Hepatocyte (in vitro differentiated cells): ENCODE results near the gene RAD50. TPM values are rescaled to one million over a fixed set of nuclear protein-coding genes. Genes with fewer than 3 reads are reported as not detected.

Experiments
- DNase-seq: peaks from one replicate; pipeline ENCODE4 v3.0.0-alpha.2; 2016; ENCODE audit warnings: low spot score
- H2AFZ ChIP-seq: fragments of 200-600 bp; sonication (generic); 2 replicates; pipeline ENCODE4 v1.6.0; 2016; ENCODE audit warnings: antibody characterized with exemption, mild to moderate bottlenecking
- H3K27ac ChIP-seq: fragments of 200-600 bp; sonication (generic); 2 replicates; pipeline ENCODE4 v1.5.1; 2016; ENCODE audit warnings: mild to moderate bottlenecking
- H3K27me3 ChIP-seq: fragments of 200-600 bp; sonication (generic); 2 replicates; pipeline ENCODE4 v1.6.1; 2016
- H3K36me3 ChIP-seq: fragments of 200-600 bp; sonication (generic); replicated peaks from 2 replicates; pipeline ENCODE4 v1.5.1; 2016; ENCODE audit warnings: low read depth; ENCODE audit not compliant: insufficient read depth
- H3K4me1 ChIP-seq: fragments of 200-600 bp; sonication (generic); 2 replicates; pipeline ENCODE4 v1.5.1; 2016; ENCODE audit warnings: mild to moderate bottlenecking, moderate library complexity; ENCODE audit not compliant: insufficient read depth
- H3K4me2 ChIP-seq: fragments of 200-600 bp; sonication (generic); 2 replicates; pipeline ENCODE4 v1.6.0; 2016
- H3K4me3 ChIP-seq: fragments of 200-600 bp; sonication (generic); 2 replicates; pipeline ENCODE4 v1.5.1; 2016; ENCODE audit warnings: mild to moderate bottlenecking
- H3K79me2 ChIP-seq: fragments of 200-600 bp; sonication (generic); 2 replicates; pipeline ENCODE4 v1.6.0; 2017; ENCODE audit warnings: mild to moderate bottlenecking
- H3K9me2 ChIP-seq: fragments of 200-600 bp; sonication (generic); replicated peaks from 2 replicates; pipeline ENCODE4 v1.6.0; 2017; ENCODE audit warnings: mild to moderate bottlenecking; ENCODE audit not compliant: insufficient read depth
- H3K9me3 ChIP-seq: fragments of 200-600 bp; sonication (generic); 2 replicates; pipeline ENCODE4 v1.5.1; 2016; ENCODE audit warnings: low read depth, mild to moderate bottlenecking
- H4K20me1 ChIP-seq: fragments of 200-600 bp; sonication (generic); 2 replicates; pipeline ENCODE4 v1.6.0; 2016; ENCODE audit warnings: mild to moderate bottlenecking; ENCODE audit not compliant: insufficient read depth, poor library complexity, severe bottlenecking
- CTCF ChIP-seq: fragments of 200-600 bp; sonication (generic); IDR thresholded peaks from 2 replicates; pipeline ENCODE4 v1.5.1; 2016; ENCODE audit warnings: antibody characterized with exemption, mild to moderate bottlenecking; ENCODE audit not compliant: poor library complexity
- EZH2 ChIP-seq: fragments of 200-600 bp; sonication (generic); IDR thresholded peaks from 2 replicates; pipeline ENCODE4 v1.6.1; 2016; ENCODE audit warnings: antibody characterized with exemption, mild to moderate bottlenecking, borderline replicate concordance
- EZH2phosphoT487 ChIP-seq: fragments of 200-600 bp; sonication (generic); IDR thresholded peaks from one replicate; pipeline ENCODE4 v1.6.1; 2018; ENCODE audit warnings: antibody characterized with exemption, mild to moderate bottlenecking, low read depth, moderate library complexity; ENCODE audit not compliant: unreplicated experiment, severe bottlenecking
- WGBS: methylation state at CpG from one replicate; pipeline ENCODE4 v1.1.6; 2016; ENCODE audit warnings: low lambda C conversion rate; ENCODE audit errors: missing lambda C conversion rate; 5-methylcytosine and 5-hydroxymethylcytosine counted together
- polyA plus RNA-seq: library from polyadenylated mRNA; unstranded; fragments of >200 nt; fragmentation: Nextera tagmentation; extraction: Ambion mirVana; gene quantifications from 2 replicates; pipeline ENCODE4 v1.2.1, GENCODE V29; 2016
- total RNA-seq: library from RNA; depleted of rRNA; stranded (reverse); fragments of >200 nt; gene quantifications from 2 replicates; pipeline ENCODE4 v1.2.3, GENCODE V29; 2014

The RAD50 gene
- total and polyA plus RNA-seq, 2 experiments from 2014 or later, result 27.0 to 28.1 TPM

- no peak overlapping the region for H3K27ac ChIP-seq
- H3K27me3 ChIP-seq, result peaks cover 31% of the 10 kb centered on the region
- WGBS, result 89% methylated on average over 4 of the region's 4 CpGs
- no peaks in the 10 kb centered on the region for H3K9me2 ChIP-seq
- H4K20me1 ChIP-seq, result no peaks in the 10 kb centered on the region
- H3K36me3 ChIP-seq, result no peaks in the 10 kb centered on the region
- H3K4me1 ChIP-seq, result no peaks in the 10 kb centered on the region
- peaks cover 9% of the 10 kb centered on the region for H3K9me3 ChIP-seq
- H3K79me2 ChIP-seq, result no peaks in the 10 kb centered on the region
- no peak overlapping the region for H2AFZ ChIP-seq
- H3K4me2 ChIP-seq, result no peak overlapping the region
- H3K4me3 ChIP-seq, result no peak overlapping the region
- no peak for DNase-seq
- TF ChIP-seq EZH2 (no peak), CTCF (no peak), EZH2phosphoT487 (no peak)
Measured at GRCh38 chr5:132651838-132652469, 95.2 kb downstream of the RAD50 start.

- TF ChIP-seq EZH2, result no peak
- no peak for TF ChIP-seq EZH2phosphoT487
- TF ChIP-seq CTCF, result no peak
- H3K9me2 ChIP-seq, result no peaks in the 10 kb centered on the region
- H3K27ac ChIP-seq, result no peak overlapping the region
- no peak overlapping the region for H2AFZ ChIP-seq
- H3K79me2 ChIP-seq, result no peaks in the 10 kb centered on the region
- no peaks in the 10 kb centered on the region for H4K20me1 ChIP-seq
- H3K4me1 ChIP-seq, result no peaks in the 10 kb centered on the region
- no peaks in the 10 kb centered on the region for H3K36me3 ChIP-seq
- 56% methylated on average over 7 of the region's 7 CpGs for WGBS
- DNase-seq, result no peak
- no peak overlapping the region for H3K4me3 ChIP-seq
- peaks cover 31% of the 10 kb centered on the region for H3K27me3 ChIP-seq
- H3K9me3 ChIP-seq, result peaks cover 1% of the 10 kb centered on the region
- no peak overlapping the region for H3K4me2 ChIP-seq
Measured at GRCh38 chr5:132653716-132654115, 96.9 kb downstream of the RAD50 start.

GRCh38 chr5:132655821-132656773 lies 99.3 kb downstream of the RAD50 start:
- Histone ChIP-seq H3K4me3 (peak overlapping the region; percentile 20), H3K4me2 (peak overlapping the region; percentile 93), H3K27me3 (peaks cover 31% of the 10 kb centered on the region), H3K9me3 (no peaks in the 10 kb centered on the region), H3K27ac (no peak overlapping the region), H3K4me1 (no peaks in the 10 kb centered on the region), H3K36me3 (no peaks in the 10 kb centered on the region), H3K79me2 (no peaks in the 10 kb centered on the region), H3K9me2 (no peaks in the 10 kb centered on the region), H2AFZ (peak overlapping the region; percentile 40), H4K20me1 (no peaks in the 10 kb centered on the region)
- WGBS, result 7% methylated on average over 80 of the region's 92 CpGs
- DNase-seq, result peak; percentile 38
- TF ChIP-seq EZH2phosphoT487 (peak; percentile 17), EZH2 (peak; percentile 76), CTCF (peak; percentile 27)
